ENCODE data around the gene LIMD2.

LIMD2 gene

DNA sequence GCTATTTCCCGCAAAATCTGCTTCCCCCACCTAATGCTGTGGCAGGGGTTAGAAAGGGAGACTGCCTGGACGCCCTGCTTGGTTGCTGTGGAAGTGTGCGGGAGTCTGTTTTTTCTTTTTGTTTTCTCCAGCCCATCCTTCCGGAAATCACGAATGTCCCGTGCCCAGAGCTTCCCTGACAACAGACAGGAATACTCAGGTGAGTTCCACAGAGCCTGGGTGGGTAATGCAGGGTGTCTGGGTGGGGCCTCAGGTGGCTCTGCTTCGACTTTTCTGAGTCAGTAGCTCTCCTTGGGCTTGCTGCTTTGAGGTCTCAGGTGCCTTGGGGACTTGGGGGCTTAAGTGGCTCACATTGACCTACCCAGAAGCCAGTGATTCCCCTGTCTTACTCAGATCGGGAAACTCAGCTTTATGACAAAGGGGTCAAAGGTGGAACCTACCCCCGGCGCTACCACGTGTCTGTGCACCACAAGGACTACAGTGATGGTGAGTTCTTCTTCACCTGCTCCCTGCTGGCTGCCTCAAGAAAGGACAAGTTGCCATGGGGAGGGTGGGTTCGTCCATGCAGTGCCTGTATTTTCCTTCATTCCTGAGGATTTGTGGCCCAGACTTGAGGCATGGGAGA lies 11.4 kb downstream of the LIMD2 start:
- H3K27me3 ChIP-seq (ENCODE audit: insufficient read depth, poor library complexity, severe bottlenecking): no peaks in the 10 kb centered on the region
- no peak overlapping the region for H3K27ac ChIP-seq (replicated peaks)
- no peak for TF ChIP-seq GABPA (IDR thresholded peaks at IDR 0.05; ENCODE audit: low read depth)
- no peak for TF ChIP-seq POLR2AphosphoS5 (IDR thresholded peaks at IDR 0.05; ENCODE audit: low read depth)
- no peak for TF ChIP-seq CTCF (IDR thresholded peaks at IDR 0.05; ENCODE audit: insufficient read depth, low read length)
- TF ChIP-seq SPI1 (IDR thresholded peaks at IDR 0.05; ENCODE audit: borderline replicate concordance, low read depth): no peak
- no peak for TF ChIP-seq REST (IDR thresholded peaks at IDR 0.05; ENCODE audit: insufficient replicate concordance, low read depth)
- H3K4me3 ChIP-seq (replicated peaks; ENCODE audit: insufficient read depth, low read length): no peak overlapping the region
- no peak for DNase-seq (ENCODE audit: low read depth in 1 of 2, low spot score in 1 of 2)

DNA sequence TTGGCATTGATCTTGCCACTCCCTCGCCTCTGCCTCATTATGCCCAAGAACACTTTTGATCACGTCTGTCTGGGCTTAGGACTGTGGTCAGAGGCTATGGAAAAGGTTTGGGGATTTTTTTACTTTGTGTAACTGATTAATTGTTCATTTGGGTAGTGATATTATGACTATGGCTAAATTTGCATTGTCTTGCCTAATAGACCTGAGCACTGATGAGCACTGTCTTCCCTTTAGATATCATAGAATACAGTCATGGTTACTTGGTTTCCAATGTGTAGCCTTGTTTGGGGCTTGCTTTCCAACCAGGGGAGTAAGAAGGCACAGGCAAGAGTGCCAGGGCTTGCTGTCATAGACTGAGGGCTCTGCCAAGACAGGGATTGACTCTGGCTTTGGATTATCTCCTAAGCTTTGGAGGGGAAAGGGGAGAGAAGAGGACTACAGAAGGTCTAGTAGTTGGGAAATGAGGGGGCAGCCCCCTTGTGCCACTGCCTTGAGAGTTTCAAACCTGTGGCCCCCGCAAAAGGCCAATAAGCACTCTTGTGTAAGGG lies 13.7 kb downstream of the LIMD2 start:
- TF ChIP-seq REST (IDR thresholded peaks at IDR 0.05; ENCODE audit: insufficient replicate concordance, low read depth) (no peak), SPI1 (IDR thresholded peaks at IDR 0.05; ENCODE audit: borderline replicate concordance, low read depth) (no peak), CTCF (IDR thresholded peaks at IDR 0.05; ENCODE audit: insufficient read depth, low read length) (no peak), GABPA (IDR thresholded peaks at IDR 0.05; ENCODE audit: low read depth) (no peak), POLR2AphosphoS5 (IDR thresholded peaks at IDR 0.05; ENCODE audit: low read depth) (no peak)
- no peaks in the 10 kb centered on the region for H3K27me3 ChIP-seq (ENCODE audit: insufficient read depth, poor library complexity, severe bottlenecking)
- no peak for DNase-seq (ENCODE audit: low read depth in 1 of 2, low spot score in 1 of 2)
- H3K27ac ChIP-seq (replicated peaks): no peak overlapping the region
- H3K4me3 ChIP-seq (replicated peaks; ENCODE audit: insufficient read depth, low read length): no peak overlapping the region

GRCh38 chr17:63685578-63685977 lies 14.3 kb downstream of the LIMD2 start:
- Histone ChIP-seq H3K27ac (replicated peaks) (no peak overlapping the region), H3K27me3 (ENCODE audit: insufficient read depth, poor library complexity, severe bottlenecking) (no peaks in the 10 kb centered on the region), H3K4me3 (replicated peaks; ENCODE audit: insufficient read depth, low read length) (no peak overlapping the region)
- TF ChIP-seq POLR2AphosphoS5 (IDR thresholded peaks at IDR 0.05; ENCODE audit: low read depth) (no peak), GABPA (IDR thresholded peaks at IDR 0.05; ENCODE audit: low read depth) (no peak), REST (IDR thresholded peaks at IDR 0.05; ENCODE audit: insufficient replicate concordance, low read depth) (no peak), SPI1 (IDR thresholded peaks at IDR 0.05; ENCODE audit: borderline replicate concordance, low read depth) (no peak), CTCF (IDR thresholded peaks at IDR 0.05; ENCODE audit: insufficient read depth, low read length) (no peak)
- no peak for DNase-seq (ENCODE audit: low read depth in 1 of 2, low spot score in 1 of 2)

All from HL-60 (cell line).